Neural progenitor cell (in vitro differentiated cells): ENCODE measurements around the gene SHROOM3.

Experiments
- EZH2phosphoT487 ChIP-seq: fragments of 200-600 bp; sonication (generic); IDR thresholded peaks from 2 replicates; pipeline ENCODE4 v1.6.1; 2017; ENCODE audit warnings: antibody characterized with exemption
- TF ChIP-seq, protein P1 (sequence below): fragments of 200-600 bp; sonication (generic); IDR thresholded peaks from 2 replicates; pipeline ENCODE4 v1.5.1; 2017; ENCODE audit warnings: antibody characterized with exemption, mild to moderate bottlenecking

- TF ChIP-seq, protein P1, sequence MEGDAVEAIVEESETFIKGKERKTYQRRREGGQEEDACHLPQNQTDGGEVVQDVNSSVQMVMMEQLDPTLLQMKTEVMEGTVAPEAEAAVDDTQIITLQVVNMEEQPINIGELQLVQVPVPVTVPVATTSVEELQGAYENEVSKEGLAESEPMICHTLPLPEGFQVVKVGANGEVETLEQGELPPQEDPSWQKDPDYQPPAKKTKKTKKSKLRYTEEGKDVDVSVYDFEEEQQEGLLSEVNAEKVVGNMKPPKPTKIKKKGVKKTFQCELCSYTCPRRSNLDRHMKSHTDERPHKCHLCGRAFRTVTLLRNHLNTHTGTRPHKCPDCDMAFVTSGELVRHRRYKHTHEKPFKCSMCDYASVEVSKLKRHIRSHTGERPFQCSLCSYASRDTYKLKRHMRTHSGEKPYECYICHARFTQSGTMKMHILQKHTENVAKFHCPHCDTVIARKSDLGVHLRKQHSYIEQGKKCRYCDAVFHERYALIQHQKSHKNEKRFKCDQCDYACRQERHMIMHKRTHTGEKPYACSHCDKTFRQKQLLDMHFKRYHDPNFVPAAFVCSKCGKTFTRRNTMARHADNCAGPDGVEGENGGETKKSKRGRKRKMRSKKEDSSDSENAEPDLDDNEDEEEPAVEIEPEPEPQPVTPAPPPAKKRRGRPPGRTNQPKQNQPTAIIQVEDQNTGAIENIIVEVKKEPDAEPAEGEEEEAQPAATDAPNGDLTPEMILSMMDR: no peak
- TF ChIP-seq EZH2phosphoT487: no peak
Observed at GRCh38 chr4:76716658-76717057, 281.6 kb downstream of the SHROOM3 start.
